Medulla oblongata (tissue), 1 donor: ENCODE measurements around the gene NFKBIB.
"Not testable (repeated sequence)": the region's sequence is repeated elsewhere in the genome, so short reads cannot be mapped to it uniquely, and the experiment has no call there.

Source experiments
- DNase-seq: peaks from one replicate; pipeline ENCODE4 v3.0.0-alpha.2; 2015; ENCODE audit errors: extremely low spot score

Gene NFKBIB

DNA sequence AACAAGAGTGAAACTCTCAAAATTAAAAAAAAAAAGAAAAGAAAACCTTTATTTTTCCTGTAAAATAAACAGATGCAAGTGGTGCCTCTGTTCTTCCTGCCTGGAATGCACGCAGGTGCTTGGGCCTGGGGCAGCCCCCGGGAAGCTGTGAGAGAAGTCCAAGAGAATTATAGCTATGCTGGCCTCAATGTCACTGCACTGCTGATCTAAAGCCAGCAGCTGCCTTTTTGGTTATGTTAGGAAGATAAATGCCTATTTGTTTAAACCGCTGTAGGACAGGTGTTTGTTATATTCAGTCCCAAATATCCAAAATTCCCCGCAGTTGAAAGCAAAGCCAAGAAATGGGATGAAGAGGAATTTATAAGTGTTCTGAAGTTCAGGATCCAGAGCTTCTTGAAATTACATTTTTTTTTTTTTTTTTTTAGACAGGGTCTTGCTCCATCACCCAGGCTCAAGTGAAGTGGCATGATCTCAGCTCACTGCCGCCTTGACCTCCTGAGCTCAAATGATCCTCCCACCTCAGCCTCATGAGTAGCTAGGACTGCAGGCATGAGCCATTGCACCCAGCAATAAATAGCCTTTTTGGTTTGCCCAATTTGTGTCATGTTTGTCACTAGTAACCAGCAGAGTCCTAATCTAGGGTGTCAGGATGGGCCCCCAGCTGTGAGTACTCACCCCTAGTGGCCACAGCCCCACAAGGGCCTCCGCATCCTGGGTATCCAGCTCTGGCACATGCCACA lies 23.9 kb upstream of the NFKBIB start:
- DNase-seq = no peak

DNA sequence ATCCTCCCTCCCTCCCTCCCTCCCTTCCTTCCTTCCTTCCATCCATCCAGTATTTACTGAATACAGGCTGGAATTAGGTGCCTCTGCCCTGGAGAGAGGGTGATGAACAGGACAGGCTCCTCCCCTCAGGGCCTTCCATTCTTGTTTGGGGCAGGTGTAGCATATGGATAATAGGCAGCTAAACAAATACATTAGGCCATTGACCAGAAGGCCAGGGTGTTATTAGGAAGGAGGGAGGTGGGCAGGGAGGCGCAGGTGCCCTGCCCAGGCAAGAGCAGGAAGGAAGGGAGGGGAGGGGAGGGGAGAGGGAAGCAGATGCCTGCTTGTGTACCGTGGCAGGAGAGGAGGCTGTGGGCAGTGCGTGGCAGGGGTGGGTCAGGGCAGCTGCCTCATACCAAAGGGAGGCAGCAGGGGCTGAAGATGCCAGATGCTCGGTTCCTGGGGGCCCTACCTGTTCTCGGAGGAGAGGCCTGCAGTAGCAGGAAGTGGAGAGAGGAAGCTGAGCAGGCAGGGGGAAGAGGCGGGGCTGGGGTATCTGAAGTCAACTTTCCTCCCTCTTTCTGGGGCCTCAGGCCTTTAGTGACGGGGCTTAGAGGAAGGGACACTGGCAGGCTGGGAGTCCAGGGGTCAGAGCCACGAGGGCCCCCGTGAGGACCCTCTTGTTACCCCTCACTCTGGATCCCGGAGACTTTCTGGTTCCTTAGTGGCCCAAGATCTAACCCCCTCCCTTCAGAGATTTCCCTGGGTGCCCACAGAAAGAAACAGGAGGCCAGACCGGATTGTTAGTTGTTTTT lies 21.8 kb upstream of the NFKBIB start, which contains the start of gene RINL:
Gene RINL, minus strand, starts transcription at position 495 of the 794 bp plus-strand sequence. CDS start 1,533 bp downstream, outside the sequence.
- DNase-seq = no peak

DNA sequence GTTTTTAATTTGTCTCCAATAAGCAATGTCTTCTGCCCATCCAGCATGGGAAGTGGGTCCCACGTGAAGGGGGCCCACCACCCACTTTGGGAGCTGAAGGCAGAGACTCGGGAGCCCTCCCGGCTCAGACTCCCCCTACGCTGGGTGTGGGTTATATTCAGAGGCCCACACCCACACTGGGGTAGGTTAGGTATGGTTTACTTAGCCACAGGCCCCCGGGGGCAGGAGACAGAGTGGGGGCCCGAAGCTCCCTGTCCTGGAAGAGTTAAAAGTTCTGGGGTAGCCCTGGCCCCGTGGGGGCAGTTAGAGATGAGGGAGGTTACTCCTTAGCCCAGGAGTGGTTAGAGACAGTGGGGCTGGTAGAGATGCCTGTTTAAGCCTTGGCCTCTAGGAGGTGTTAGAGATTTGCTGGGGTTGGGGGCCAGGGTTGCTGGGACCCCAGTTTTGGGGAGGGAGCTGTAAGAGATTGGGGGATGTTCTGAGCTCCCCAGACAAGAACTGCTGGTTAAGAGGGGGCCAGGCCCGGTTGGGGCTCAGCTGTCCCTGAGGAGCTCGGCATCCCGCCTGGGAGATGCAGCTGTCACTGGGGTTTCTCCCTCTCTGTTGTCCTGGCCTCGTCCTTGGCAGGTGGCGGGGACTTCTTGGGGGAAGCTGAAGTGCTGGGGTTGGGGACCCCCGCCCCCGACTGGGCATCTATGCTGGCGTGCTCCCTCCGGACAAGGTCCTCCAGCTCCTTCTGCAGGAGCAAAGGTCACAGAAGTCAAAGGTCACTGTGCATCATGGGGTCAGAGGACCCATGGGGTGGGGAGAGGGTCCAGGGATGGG lies 21.0 kb upstream of the NFKBIB start:
- no peak for DNase-seq

DNA sequence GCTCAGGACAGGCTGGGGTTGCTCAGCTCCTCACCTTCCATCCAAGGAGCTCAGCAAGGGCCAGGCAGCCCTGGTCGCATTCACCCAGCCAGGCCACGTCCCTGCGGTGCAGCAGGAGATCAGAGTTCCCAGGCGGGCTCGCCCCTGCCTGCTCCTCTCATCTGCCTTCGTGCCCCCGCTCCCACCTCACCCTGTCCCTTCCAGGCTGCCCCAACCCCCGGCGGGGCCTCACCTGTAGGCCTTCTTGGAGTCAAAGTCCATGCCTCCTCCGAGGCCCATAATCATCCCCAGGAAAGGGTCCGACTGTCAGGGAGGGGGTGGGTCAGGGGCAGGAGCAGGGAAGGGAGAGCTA lies 20.4 kb upstream of the NFKBIB start:
- no peak for DNase-seq

DNA sequence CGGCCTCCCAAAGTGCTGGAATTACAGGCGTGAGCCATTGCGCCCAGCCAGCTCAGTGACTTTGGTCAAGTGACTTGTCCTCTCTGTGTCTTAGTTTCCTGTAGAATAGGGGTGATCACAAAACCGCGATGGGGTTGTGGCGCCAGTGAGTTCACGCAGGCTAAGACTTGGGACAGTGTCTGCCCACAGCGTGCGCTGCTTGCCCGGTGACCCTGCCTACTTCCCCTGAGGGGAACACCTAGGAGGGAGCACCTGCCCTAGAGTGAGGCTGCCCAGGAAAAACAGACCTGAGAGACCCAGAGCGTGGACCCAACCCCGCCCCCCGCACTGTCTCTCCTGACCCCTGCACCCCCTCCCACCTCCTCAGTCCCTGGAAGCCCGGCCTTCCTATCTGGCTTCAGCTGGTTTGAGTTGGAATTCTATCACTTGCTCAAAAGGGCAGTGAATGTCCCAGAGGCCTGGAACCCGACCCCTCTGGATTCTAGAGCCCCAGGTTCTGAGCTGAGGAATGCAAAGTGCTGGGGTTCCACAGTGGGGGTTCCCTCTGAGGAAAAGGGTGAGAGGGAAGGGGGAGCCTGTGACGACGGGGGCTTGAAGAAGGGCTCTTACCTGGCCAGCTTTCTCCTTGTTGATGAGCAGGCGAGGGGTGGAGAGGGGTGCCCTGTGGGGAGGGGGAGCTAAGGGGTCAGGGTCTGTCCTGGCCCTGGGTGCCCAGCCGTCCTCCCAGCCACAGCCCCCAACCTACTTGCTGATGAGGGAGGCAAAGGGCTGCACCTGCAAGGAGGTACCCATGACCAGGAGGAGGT lies 19.5 kb upstream of the NFKBIB start:
- DNase-seq = no peak

- no peak for DNase-seq
Observed at GRCh38 chr19:38880882-38881609, 18.7 kb upstream of the NFKBIB start.

DNA sequence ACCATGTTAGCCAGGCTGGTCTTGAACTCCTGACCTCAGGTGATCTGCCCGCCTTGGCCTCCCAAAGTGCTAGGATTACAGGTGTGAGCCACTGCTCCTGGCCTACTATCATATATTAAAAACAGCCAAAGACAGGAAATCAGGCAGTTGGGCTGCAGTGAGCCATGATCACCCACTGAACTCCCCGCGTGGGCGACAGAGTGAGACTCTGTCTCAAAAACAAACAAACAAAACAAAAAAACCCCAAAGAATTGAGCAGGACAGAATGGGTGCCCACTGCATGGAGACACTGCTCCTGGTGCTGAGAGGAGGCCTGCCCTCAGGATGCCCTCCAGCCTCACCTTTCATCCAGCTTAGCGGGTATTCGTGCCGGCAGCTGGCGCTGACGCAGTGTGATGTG lies 16.5 kb upstream of the NFKBIB start:
- DNase-seq = no peak

GRCh38 chr19:38884691-38885090 lies 15.1 kb upstream of the NFKBIB start:
- not testable (repeated sequence) for DNase-seq

DNA sequence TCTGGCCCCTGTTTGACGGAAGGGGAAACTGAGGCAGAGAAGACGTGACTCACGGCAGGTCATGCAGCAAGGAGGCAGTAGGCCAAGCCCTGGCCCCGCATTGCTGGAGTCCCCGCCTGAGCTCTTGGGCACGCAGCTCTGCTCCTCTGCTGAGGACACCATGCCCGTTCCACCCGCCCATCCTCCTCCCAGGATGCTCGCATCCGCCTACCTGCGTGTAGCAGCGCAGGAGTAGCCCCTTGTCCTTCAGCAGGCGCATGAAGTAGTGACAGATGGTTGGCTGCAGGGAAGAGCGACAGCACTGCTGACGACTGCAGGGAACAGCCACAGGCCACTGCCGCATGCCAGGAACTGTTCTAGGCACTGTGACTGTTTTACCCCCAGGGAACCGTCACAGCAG lies 10.9 kb upstream of the NFKBIB start:
- DNase-seq = no peak

DNA sequence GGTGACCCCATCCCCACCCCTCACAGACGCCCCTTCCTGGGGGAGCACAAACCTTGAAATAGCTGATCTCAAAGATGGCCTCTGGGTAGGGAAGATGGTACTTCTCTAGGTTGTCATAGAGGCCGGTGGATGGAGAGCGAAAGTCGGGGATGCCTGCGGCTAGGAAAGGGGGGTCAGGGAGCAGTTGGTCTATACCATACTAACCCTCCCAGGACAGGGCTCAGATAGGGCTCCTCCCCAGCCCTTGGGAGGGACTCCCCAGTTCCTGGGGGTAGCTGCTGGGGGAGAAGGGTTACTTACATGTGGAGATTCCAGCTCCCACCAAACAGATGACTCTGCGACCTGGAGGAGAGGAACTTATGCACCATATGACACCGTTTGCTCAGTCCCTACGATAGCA lies 10.0 kb upstream of the NFKBIB start:
- no peak for DNase-seq

- no peak for DNase-seq
Observed at GRCh38 chr19:38890686-38891085, 9.1 kb upstream of the NFKBIB start.

DNA sequence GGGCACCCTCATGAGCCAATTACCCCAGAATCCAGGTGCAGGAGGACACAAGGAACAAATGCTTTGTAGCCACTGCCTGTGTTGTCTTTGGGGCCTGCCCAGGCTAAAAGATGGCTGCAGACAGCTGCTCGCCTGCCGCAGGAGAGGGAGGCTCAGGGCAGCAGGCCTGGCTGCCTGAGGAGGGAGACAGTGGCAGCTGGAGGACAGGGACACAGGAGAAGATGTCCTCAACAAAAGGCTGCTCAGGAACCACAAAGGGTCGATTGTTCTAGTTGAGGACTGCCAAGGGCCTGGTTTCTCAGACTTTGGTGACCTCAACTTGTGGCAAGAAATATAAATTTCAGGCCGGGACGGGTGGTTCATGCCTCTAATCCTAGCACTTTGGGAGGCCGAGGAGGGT lies 8.0 kb upstream of the NFKBIB start:
- peak; percentile 74 for DNase-seq

GRCh38 chr19:38892841-38893240 lies 6.9 kb upstream of the NFKBIB start:
- DNase-seq = no peak

DNA sequence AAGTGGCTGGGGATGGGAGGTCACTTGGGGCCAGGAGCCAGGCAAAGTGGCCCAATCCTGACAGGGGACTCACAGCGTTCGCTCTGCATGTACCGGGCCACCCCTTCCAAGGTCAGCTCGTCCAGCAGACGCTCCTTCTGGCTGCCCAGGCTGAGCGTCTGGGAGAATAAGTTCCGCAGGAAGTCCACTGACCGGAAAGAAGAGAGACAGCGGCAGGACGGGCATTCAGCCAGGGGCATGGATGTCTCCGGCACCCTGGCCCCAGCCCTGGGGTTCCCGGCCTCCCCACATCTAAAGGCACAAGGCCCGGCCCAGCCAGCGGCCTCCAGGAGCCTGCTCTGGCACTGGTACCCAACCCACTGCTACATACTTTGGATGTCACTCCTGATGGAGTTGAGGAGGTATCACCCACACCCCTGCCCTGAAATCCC lies 6.4 kb upstream of the NFKBIB start:
- DNase-seq = no peak

DNA sequence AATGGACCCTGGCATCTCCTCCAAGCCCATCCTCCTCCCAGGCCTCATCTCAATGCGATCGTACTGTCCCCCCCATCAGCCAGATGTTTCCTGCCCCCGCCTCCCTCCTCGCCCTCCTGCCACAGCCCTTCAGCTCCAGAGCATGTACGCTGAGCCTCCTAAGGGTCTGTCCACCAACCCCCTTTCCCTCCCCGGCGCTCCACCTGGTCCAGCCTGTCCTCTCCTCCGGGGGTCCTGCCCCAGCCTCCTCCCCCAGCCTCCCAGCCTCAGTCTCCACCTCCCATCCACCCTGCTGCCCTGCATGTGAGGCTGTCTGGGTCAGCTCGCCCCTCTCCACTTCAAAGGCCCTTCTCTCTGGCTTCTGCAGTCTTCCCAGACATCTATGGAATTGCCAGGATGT lies 4.8 kb upstream of the NFKBIB start:
- no peak for DNase-seq

GRCh38 chr19:38898788-38899446 lies 852 bp upstream of the NFKBIB start:
- DNase-seq = peak; percentile 26

GRCh38 chr19:38900202-38900629 lies 447 bp downstream of the NFKBIB start:
- peak; percentile 80 for DNase-seq

- no peak for DNase-seq
Observed at GRCh38 chr19:38900743-38901190, 998 bp downstream of the NFKBIB start.

GRCh38 chr19:38901683-38902082 lies 1.9 kb downstream of the NFKBIB start:
- DNase-seq = no peak
